K562 (cell line): ENCODE data around the gene ITGA11. TPM values are rescaled to one million over a fixed set of nuclear protein-coding genes. Genes with fewer than 3 reads are reported as not detected.

Experiments
- ATAC-seq: fragments of 200-7000 bp; cut with Tn5 transposase; 3 replicates; pipeline ENCODE4 v1.9.1; 2020; ENCODE audit warnings: moderate library complexity
- BruUV-seq: library from RNA; stranded (reverse); fragments of 400-500 nt; replicated peaks from 2 replicates; lab custom pipeline; 2021; lab: Mats Ljungman, UMichigan
- CTCF ChIA-PET: fragments of 300-600 bp; formaldehyde crosslinking; extraction: SDS; loops from one replicate; lab custom pipeline; 2021; ENCODE audit warnings: low intra/inter-chr PET ratio; lab: Yijun Ruan, JAX
- POLR2A ChIA-PET: fragments of 300-600, 350-650 bp; sonication (Branson Sonifier 250); formaldehyde crosslinking; extraction: SDS; loops from one replicate; lab custom pipeline; 2021; ENCODE audit warnings: antibody characterized with exemption, inconsistent platforms; lab: Yijun Ruan, JAX
- DNase-seq, 4 experiments: peaks; one replicate each; pipeline versions ENCODE4 v3.0.0 to v3.0.0-alpha.2; 2011 to 2018; ENCODE audit warnings: low spot score in 3 of 4, mixed read lengths in 3 of 4; ENCODE audit errors: extremely low read depth in 1 of 4
- FAIRE-seq: peaks from 2 replicates; lab custom pipeline; 2011; peaks lifted over from hg19 to GRCh38; lab: Jason Lieb, UNC
- H2AFZ ChIP-seq: 2 replicates; pipeline ENCODE4 v1.6.0; 2011; ENCODE audit warnings: low read depth, low read length, control low read depth, inconsistent platforms
- H3K27ac ChIP-seq: fragments of 200-600 bp; 3 replicates; pipeline ENCODE4 v1.8.0; 2011; ENCODE audit warnings: low read depth, mild to moderate bottlenecking, control low read depth, inconsistent platforms, low read length, moderate library complexity, mixed read lengths; ENCODE audit errors: extremely low read depth
- H3K27me3 ChIP-seq, 2 experiments: fragments of 300-600 bp in 1 of 2; 2 replicates in 1 of 2; 3 replicates in 1 of 2; pipeline versions ENCODE4 v1.6.0 to v1.8.0; 2011; ENCODE audit warnings: inconsistent platforms in 2 of 2, low read length in 2 of 2, mild to moderate bottlenecking in 1 of 2, mixed read lengths in 1 of 2, moderate library complexity in 1 of 2; ENCODE audit not compliant: control insufficient read depth in 2 of 2, insufficient read depth in 2 of 2
- H3K36me3 ChIP-seq: fragments of 300-600 bp; 3 replicates; pipeline ENCODE4 v1.8.0; 2011; ENCODE audit warnings: mild to moderate bottlenecking, low read length, inconsistent platforms; ENCODE audit not compliant: control insufficient read depth, insufficient read depth
- H3K4me1 ChIP-seq, 2 experiments: fragments of 200-600 bp in 1 of 2; replicated peaks in 1 of 2; 2 replicates in 1 of 2; 3 replicates in 1 of 2; pipeline versions ENCODE4 v1.5.1 to v1.8.0; 2011; ENCODE audit warnings: inconsistent platforms in 2 of 2, low read length in 2 of 2, mild to moderate bottlenecking in 1 of 2, mixed read lengths in 1 of 2, moderate library complexity in 1 of 2; ENCODE audit not compliant: control insufficient read depth in 2 of 2, insufficient read depth in 2 of 2
- H3K4me2 ChIP-seq: 2 replicates; pipeline ENCODE4 v1.6.1; 2011; ENCODE audit warnings: low read length, control low read depth, inconsistent platforms, mixed read lengths; ENCODE audit not compliant: insufficient read depth
- H3K4me3 ChIP-seq: fragments of 200-600 bp; sonication (generic), shearing (Covaris generic); 2 replicates; pipeline ENCODE4 v1.5.1; 2016; ENCODE audit warnings: control low read depth, inconsistent platforms
- H3K79me2 ChIP-seq: fragments of 200-600 bp; 3 replicates; pipeline ENCODE4 v1.8.0; 2011; ENCODE audit warnings: low read length, inconsistent platforms; ENCODE audit not compliant: control insufficient read depth, insufficient read depth
- H3K9ac ChIP-seq, 2 experiments: 2 replicates each; pipeline versions ENCODE4 v1.6.0 to v1.6.1; 2011; ENCODE audit warnings: low read depth in 2 of 2, low read length in 2 of 2, control low read depth in 1 of 2, inconsistent platforms in 1 of 2, mild to moderate bottlenecking in 1 of 2, mixed read lengths in 1 of 2; ENCODE audit not compliant: insufficient read depth in 1 of 2
- H3K9me1 ChIP-seq: one replicate; pipeline ENCODE4 v1.6.0; 2011; ENCODE audit warnings: inconsistent platforms, mild to moderate bottlenecking, low read length, moderate library complexity; ENCODE audit not compliant: control insufficient read depth, insufficient read depth
- H3K9me3 ChIP-seq: replicated peaks from 2 replicates; pipeline ENCODE4 v1.5.1; 2011; ENCODE audit warnings: low read depth, low read length, inconsistent platforms; ENCODE audit not compliant: control insufficient read depth, insufficient read depth
- H4K20me1 ChIP-seq: replicated peaks from 2 replicates; pipeline ENCODE4 v1.6.1; 2011; ENCODE audit warnings: low read length, inconsistent platforms, mixed read lengths; ENCODE audit not compliant: control insufficient read depth, insufficient read depth
- ARHGAP35 ChIP-seq: fragments of 450-650 bp; IDR thresholded peaks from 2 replicates; pipeline ENCODE4 v1.6.1; 2018; ENCODE audit not compliant: partially characterized antibody
- DIDO1 ChIP-seq: fragments of 450-650 bp; IDR thresholded peaks from 2 replicates; pipeline ENCODE4 v1.6.1; 2016; ENCODE audit warnings: low read depth, missing biosample characterization, missing genetic modification characterization
- FOSL1 ChIP-seq: fragments of 200-800 bp; sonication (Bioruptor generic); conservative IDR thresholded peaks from 2 replicates; pipeline ENCODE4 v1.6.1; 2016; ENCODE audit warnings: missing genetic modification characterization, missing compliant biosample characterization
- KHSRP ChIP-seq: fragments of 450-650 bp; IDR thresholded peaks from 2 replicates; pipeline ENCODE4 v1.6.1; 2017
- KLF6 ChIP-seq: fragments of 250-450 bp; sonication (Bioruptor Pico); IDR thresholded peaks from 2 replicates; pipeline ENCODE4 v1.4.0; 2020; ENCODE audit warnings: mild to moderate bottlenecking, moderate library complexity, borderline replicate concordance
- MEF2A ChIP-seq: IDR thresholded peaks from 2 replicates; pipeline ENCODE4 v1.6.1; 2011; ENCODE audit warnings: low read depth, mild to moderate bottlenecking, low read length, moderate library complexity; ENCODE audit not compliant: control insufficient read depth
- NCOA2 ChIP-seq, 2 experiments: fragments of 450-650 bp; IDR thresholded peaks; 2 replicates each; pipeline ENCODE4 v1.6.1; 2018; ENCODE audit warnings: mild to moderate bottlenecking in 2 of 2, moderate library complexity in 1 of 2; ENCODE audit not compliant: partially characterized antibody in 2 of 2
- PCBP1 ChIP-seq: fragments of 200-400 bp; formaldehyde crosslinking; IDR thresholded peaks from 2 replicates; pipeline ENCODE4 v1.6.1; 2018; ENCODE audit warnings: mild to moderate bottlenecking, low read depth, low read length; ENCODE audit not compliant: poor library complexity, severe bottlenecking
- PHTF2 ChIP-seq: fragments of 250-450 bp; sonication (Bioruptor Pico); IDR thresholded peaks from 2 replicates; pipeline ENCODE4 v1.5.0; 2021; ENCODE audit warnings: mild to moderate bottlenecking
- RHOXF2B ChIP-seq: fragments of 250-450 bp; sonication (Bioruptor Pico); conservative IDR thresholded peaks from 2 replicates; pipeline ENCODE4 v1.5.1; 2021
- SMAD4 ChIP-seq: fragments of 250-450 bp; sonication (Bioruptor Pico); conservative IDR thresholded peaks from 2 replicates; pipeline ENCODE4 v1.8.0; 2021; ENCODE audit warnings: inconsistent platforms, mild to moderate bottlenecking, moderate library complexity
- WGBS: fragments of 100-300 bp; shearing (Covaris generic); methylation state at CpG from one replicate; pipeline ENCODE4 v1.1.6; 2016; ENCODE audit warnings: low coverage, mixed read lengths; ENCODE audit not compliant: insufficient coverage; ENCODE audit errors: missing lambda C conversion rate; 5-methylcytosine and 5-hydroxymethylcytosine counted together
- in situ Hi-C: fragments of 300-500 bp; cut with MboI; formaldehyde crosslinking; loops from 4 replicates; pipeline ENCODE4 v1.15.0; 2018; ENCODE audit warnings: inconsistent platforms, mixed read lengths
- intact Hi-C: fragments of 100-400 bp; cut with micrococcal nuclease; formaldehyde crosslinking; loops from 2 replicates; pipeline ENCODE4 v1.14.2; 2022
- polyA plus RNA-seq, 8 experiments: library from polyadenylated mRNA; depleted of rRNA in 4 of 8; stranded (reverse) in 5 of 8; unstranded in 3 of 8; fragments of >200 nt; fragmentation: Nextera tagmentation in 2 of 8; fragmentation: Illumina TruSeq in 1 of 8; extraction: Ambion mirVana in 2 of 8; extraction: Trizol in 1 of 8; gene quantifications; 2 replicates each; pipeline versions ENCODE4 v1.2.1 to v1.2.3, GENCODE V29; 2011 to 2014; ENCODE audit warnings: inconsistent platforms in 1 of 8, missing spikeins in 1 of 8
- total RNA-seq, 7 experiments: library from RNA; depleted of rRNA in 6 of 7; stranded (reverse); fragments of >200 nt in 6 of 7; fragmentation: Illumina TruSeq in 2 of 7; extraction: Trizol in 2 of 7; gene quantifications; 2 replicates each; pipeline versions ENCODE4 v1.2.1 to v1.2.3, GENCODE V29; 2011 to 2021; ENCODE audit warnings: low replicate concordance in 1 of 7
- TF ChIP-seq, protein P1 (sequence below): fragments of 450-650 bp; IDR thresholded peaks from 2 replicates; pipeline ENCODE4 v1.6.1; 2016
- TF ChIP-seq, protein P2 (sequence below): fragments of 250-450 bp; sonication (Bioruptor Pico); IDR thresholded peaks from 2 replicates; pipeline ENCODE4 v1.8.0; 2022; ENCODE audit warnings: inconsistent platforms
- TF ChIP-seq, protein P3 (sequence below): sonication (generic); formaldehyde crosslinking; IDR thresholded peaks from 2 replicates; pipeline ENCODE4 v1.9.0; 2022; ENCODE audit warnings: mild to moderate bottlenecking, missing genetic modification reagents

ITGA11 gene
- total and polyA plus RNA-seq, 9 of the 15 experiments (the other 6 are each of a cell fraction or from before 2014, with no cell fraction given), result 0.01 TPM; not detected in 8

DNA sequence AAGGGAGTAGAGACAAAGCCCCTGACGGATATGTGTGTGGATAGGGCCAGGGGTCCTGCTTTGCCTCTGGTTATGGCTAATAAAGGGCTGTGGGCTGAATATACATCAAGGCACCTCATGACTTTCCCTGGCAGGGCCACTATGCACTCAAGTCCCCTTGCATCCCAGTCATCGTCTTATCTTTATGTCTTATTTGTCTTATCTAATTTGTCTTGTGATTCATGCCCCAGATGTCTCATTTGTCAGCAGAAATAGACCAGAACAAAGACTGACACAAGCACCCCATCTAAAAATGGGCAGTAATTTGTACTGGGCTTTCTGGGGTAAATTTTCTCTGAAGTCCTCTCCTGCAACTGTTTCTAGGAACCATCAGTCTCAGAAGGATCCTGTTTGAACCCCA is 68.6 kb downstream of the ITGA11 start:
- POLR2A ChIA-PET, result no interaction called here
- no TSS peak for BruUV-seq

DNA sequence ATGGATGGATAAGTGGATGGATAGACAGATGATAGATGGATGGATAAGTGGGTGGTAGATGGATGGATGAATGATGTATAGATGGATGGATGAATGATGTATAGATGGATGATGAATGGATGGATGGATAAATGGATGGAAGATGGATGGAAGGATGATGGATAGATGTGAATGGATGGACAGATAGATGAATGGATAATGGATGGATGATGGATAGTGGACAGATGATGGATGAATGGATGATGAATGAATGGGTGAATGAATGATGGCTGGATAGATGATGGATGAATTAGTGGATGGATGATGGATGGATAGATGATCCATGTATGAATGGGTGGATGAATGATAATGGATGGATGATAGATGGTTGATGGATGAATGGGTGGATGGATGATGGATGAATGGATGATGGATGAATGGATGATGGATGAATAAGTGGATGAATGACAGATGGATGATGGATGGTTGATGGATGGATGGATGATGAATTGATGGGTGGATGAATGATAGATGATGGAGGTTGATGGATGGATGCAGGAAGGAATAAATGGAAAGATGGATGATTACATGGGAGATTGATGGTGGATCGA is 69.3 kb downstream of the ITGA11 start:
- peaks cover 14 to 45% of the 10 kb centered on the region in 2 experiments; a peak in 4 of 5 replicates for H3K27me3 ChIP-seq
- H3K4me1 ChIP-seq, result no peaks in the 10 kb centered on the region
- H3K79me2 ChIP-seq, result no peaks in the 10 kb centered on the region
- H2AFZ ChIP-seq, result no peak overlapping the region
- H4K20me1 ChIP-seq, result no peaks in the 10 kb centered on the region
- in situ Hi-C loops, result no loop called here
- H3K4me2 ChIP-seq, result no peak overlapping the region
- H3K9me1 ChIP-seq, result no peaks in the 10 kb centered on the region
- H3K4me3 ChIP-seq, result no peak overlapping the region
- CTCF ChIA-PET, result no interaction called here
- intact Hi-C loops, result no loop called here
- BruUV-seq, result no TSS peak
- no peak for FAIRE-seq
- POLR2A ChIA-PET, result no interaction called here
- H3K9me3 ChIP-seq, result no peaks in the 10 kb centered on the region
- 0% methylated on average over 1 of the region's 1 CpG for WGBS
- H3K36me3 ChIP-seq, result no peaks in the 10 kb centered on the region
- no peak for DNase-seq
- H3K9ac ChIP-seq, result no peak overlapping the region
- ATAC-seq, result no peak
- no peak overlapping the region for H3K27ac ChIP-seq
- TF ChIP-seq, protein P1, sequence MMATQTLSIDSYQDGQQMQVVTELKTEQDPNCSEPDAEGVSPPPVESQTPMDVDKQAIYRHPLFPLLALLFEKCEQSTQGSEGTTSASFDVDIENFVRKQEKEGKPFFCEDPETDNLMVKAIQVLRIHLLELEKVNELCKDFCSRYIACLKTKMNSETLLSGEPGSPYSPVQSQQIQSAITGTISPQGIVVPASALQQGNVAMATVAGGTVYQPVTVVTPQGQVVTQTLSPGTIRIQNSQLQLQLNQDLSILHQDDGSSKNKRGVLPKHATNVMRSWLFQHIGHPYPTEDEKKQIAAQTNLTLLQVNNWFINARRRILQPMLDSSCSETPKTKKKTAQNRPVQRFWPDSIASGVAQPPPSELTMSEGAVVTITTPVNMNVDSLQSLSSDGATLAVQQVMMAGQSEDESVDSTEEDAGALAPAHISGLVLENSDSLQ, result peak; percentile 63; the same call in 1 of the 2 replicates
- TF ChIP-seq PCBP1, result no peak
- no peak for TF ChIP-seq SMAD4
- no peak for TF ChIP-seq RHOXF2B (CRISPR knock-in tag)
- TF ChIP-seq, protein P2, sequence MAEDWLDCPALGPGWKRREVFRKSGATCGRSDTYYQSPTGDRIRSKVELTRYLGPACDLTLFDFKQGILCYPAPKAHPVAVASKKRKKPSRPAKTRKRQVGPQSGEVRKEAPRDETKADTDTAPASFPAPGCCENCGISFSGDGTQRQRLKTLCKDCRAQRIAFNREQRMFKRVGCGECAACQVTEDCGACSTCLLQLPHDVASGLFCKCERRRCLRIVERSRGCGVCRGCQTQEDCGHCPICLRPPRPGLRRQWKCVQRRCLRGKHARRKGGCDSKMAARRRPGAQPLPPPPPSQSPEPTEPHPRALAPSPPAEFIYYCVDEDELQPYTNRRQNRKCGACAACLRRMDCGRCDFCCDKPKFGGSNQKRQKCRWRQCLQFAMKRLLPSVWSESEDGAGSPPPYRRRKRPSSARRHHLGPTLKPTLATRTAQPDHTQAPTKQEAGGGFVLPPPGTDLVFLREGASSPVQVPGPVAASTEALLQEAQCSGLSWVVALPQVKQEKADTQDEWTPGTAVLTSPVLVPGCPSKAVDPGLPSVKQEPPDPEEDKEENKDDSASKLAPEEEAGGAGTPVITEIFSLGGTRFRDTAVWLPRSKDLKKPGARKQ, result no peak
- no peak for TF ChIP-seq KLF6 (CRISPR knock-in tag)
- peak; percentile 69 for TF ChIP-seq ARHGAP35
- no peak for TF ChIP-seq DIDO1 (tag)
- no peak for TF ChIP-seq MEF2A
- TF ChIP-seq PHTF2 (CRISPR knock-in tag), result no peak
- TF ChIP-seq, protein P3, sequence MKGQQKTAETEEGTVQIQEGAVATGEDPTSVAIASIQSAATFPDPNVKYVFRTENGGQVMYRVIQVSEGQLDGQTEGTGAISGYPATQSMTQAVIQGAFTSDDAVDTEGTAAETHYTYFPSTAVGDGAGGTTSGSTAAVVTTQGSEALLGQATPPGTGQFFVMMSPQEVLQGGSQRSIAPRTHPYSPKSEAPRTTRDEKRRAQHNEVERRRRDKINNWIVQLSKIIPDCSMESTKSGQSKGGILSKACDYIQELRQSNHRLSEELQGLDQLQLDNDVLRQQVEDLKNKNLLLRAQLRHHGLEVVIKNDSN (CRISPR knock-in tag), result no peak
- no peak for TF ChIP-seq NCOA2 (IDR thresholded peaks at IDR 0.05; ENCODE audit: partially characterized antibody in 2 of 2)

More for the DNA sequence above, 68.6 kb downstream of the ITGA11 start:
- DNase-seq (no peak), ATAC-seq (no peak), FAIRE-seq (no peak)
- in situ Hi-C loops, result no loop called here
- Histone ChIP-seq H3K36me3 (no peaks in the 10 kb centered on the region), H4K20me1 (no peaks in the 10 kb centered on the region), H3K4me2 (no peak overlapping the region), H3K27ac (no peak overlapping the region), H3K4me1 (no peaks in the 10 kb centered on the region), H3K9ac (no peak overlapping the region), H3K4me3 (no peak overlapping the region), H2AFZ (no peak overlapping the region), H3K9me1 (no peaks in the 10 kb centered on the region), H3K9me3 (no peaks in the 10 kb centered on the region), H3K79me2 (no peaks in the 10 kb centered on the region), H3K27me3 (peaks cover 10 to 44% of the 10 kb centered on the region in 2 experiments; a peak in 4 of 5 replicates)
- intact Hi-C loops, result no loop called here
- WGBS, result 0% methylated on average over 2 of the region's 2 CpGs
- TF ChIP-seq FOSL1 (tag) (peak; percentile 57), KHSRP (no peak)
- CTCF ChIA-PET, result no interaction called here
